GM18526 (cell line): ENCODE measurements around the gene SUV39H1.
A peak's percentile ranks its signal among the peaks of the same experiment; 100 is the strongest.

Experiments used
- POLR2A ChIP-seq: IDR thresholded peaks from 3 replicates; pipeline ENCODE4 v1.6.1; 2011; ENCODE audit not compliant: insufficient read length; ENCODE audit errors: extremely low read depth

SUV39H1 gene, protein sequence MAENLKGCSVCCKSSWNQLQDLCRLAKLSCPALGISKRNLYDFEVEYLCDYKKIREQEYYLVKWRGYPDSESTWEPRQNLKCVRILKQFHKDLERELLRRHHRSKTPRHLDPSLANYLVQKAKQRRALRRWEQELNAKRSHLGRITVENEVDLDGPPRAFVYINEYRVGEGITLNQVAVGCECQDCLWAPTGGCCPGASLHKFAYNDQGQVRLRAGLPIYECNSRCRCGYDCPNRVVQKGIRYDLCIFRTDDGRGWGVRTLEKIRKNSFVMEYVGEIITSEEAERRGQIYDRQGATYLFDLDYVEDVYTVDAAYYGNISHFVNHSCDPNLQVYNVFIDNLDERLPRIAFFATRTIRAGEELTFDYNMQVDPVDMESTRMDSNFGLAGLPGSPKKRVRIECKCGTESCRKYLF

DNA sequence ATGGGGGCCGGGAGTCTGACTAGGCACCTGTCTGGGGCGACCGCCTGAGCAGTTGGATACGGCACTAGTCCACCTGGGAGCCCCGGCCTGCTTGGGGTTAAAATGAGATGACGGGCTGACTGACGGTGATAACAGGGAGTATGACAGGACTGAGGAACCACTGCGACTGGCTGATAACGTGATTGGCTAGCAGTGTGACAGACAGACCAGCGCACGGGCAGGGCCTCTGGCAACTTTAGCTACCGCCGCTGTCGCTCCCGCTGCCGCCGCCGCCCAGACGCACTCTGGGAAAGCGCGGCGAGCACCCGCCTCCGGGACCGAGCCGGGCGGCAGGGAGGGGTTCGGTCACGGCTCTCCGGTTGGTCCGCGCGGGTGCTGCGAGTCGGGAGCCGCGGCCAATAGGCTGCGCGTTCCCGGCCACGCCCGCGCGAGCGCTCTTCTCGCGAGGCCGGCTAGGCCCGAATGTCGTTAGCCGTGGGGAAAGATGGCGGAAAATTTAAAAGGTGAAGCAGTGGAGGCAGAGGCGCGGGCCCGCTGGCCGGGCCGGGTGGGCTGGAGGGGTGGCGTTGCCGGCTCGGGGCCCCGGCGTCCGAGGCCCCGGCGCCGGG is at the start of gene SUV39H1:
TSS of gene SUV39H1 (plus strand) at position 434 of the 608 bp plus-strand sequence. CDS start at position 485, 51 bp downstream.
- TF ChIP-seq POLR2A = peak; percentile 76

DNA sequence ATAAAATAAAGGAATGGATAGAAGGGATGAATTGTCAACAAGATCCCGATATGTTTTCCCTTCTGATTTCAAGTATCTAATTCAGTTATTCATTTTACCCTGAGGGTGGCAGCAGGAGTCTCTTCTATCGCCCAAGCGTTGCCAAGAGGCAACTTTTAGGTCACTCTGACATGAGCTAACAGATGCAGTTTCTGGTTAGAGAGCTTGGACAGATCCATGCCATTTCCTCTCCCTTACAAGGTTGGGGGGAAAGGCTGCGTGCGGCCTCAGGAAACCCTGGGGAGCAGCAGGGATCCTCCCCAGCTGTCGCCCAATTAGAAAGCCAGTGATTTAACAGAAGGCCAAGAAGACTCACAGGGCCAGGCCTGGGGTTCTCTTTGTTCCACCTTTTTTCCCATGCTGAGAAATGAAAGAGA is 48.2 kb upstream of the SUV39H1 start:
- TF ChIP-seq POLR2A = no peak

DNA sequence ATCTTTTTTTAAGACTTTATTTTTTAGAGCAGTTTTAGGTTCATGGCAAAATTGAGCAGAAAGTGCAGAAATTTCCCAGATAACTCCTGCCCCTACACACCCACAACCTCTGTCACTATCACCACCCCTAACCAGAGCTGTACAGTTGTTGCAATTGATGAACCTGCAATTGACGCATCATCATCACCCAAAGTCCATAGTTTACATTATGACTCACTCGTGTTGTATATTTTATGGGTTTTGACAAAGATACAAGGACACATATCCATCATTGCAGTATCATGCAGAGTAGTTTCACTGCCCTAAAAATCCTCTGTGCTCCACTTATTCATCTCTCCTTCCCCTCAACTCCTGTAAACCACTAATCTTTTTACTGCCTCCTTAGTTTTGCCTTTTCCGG is 47.4 kb upstream of the SUV39H1 start:
- TF ChIP-seq POLR2A = no peak

DNA sequence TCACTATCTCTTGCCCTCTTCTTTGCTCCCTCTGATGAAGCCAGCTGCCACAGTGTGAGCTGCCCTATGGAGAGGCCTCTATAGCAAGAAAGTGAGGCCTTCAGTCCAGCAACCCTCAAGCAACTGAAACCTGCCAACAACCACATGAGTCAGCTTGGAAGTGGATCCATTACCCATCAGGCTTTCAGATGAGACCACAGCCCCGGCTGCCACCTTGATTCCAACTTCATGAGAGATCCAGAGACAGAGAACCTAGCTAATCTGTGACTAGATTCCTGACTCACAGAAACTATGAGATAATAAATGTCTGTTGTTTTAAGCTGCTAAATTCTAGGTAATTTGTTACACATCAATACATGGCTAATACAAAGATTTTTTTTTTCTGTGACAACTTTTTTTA is 33.3 kb upstream of the SUV39H1 start:
- TF ChIP-seq POLR2A = no peak

DNA sequence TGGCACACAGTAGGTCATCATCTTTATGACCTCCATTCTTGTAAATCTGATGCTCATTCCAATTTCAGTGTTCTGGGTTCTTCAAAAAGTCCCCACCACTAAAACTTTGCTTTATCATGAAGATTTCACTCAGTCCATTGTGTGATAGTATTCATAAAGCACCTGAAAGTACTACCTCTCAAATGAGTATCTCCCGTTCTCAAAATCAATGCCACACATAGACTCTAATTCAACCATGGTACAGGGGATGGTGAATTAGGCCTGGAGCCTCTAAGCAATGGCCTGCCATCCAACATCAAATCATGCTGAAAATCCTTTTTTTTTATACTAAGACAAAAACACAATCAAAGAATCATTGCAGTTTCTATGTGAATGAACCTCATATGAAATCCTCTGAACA is 32.4 kb upstream of the SUV39H1 start:
- TF ChIP-seq POLR2A = no peak

DNA sequence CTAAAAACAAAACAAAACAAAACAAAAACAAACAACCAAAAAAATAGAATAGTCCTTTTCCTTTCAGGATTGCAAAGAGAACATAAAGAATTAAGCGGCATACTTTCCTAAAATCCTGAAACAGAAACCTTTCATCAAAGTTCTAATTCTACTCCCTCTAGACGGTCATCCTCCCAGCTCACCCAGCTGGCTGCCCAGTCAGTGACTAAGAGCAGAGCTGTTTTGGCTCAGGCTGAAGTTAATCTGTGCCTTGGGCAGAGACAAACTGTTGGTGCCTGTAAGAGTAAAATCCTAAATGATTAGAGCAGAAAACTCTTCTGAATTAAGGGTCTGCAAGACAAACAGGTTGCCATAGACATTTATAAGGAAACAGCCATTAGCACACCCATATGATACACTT is 30.5 kb upstream of the SUV39H1 start:
- TF ChIP-seq POLR2A = no peak

DNA sequence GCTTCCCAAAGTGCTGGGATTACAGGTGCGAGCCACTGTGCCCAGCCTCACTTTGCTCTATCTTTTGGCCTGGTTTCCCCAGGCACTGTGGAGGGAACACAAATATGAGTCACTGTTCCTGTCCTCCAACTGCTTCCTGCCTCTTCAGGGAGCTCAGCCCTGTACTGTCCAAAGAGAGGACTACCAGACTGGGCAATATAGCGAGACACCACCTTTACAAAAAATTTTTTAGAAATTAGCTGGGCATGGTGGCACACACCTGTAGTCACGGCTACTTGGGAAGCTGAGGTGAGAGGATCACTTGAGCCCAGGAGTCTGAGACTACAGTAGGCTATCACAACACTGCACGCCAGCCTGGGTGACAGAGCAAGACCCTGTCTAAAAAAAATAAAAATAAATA is 29.9 kb upstream of the SUV39H1 start:
- TF ChIP-seq POLR2A = no peak

DNA sequence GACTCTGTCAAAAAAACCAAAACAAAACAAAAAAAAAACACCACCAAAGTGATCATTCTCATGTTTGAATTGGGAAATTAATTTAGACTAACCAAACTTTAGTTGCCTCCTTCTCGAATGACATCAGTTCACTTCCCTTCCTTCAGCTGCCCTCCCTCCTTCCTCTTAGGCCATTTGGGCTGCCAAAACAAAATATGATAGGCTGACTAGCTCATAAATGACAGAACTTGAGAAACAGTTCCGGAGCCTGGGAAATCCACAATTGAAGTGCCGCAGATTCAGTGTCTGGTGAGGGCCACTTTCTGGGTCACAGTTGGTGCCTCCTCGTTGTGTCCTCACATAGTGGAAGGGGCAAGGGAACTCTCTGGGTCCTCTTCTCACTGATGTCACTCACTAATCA is 29.0 kb upstream of the SUV39H1 start:
- no peak for TF ChIP-seq POLR2A

DNA sequence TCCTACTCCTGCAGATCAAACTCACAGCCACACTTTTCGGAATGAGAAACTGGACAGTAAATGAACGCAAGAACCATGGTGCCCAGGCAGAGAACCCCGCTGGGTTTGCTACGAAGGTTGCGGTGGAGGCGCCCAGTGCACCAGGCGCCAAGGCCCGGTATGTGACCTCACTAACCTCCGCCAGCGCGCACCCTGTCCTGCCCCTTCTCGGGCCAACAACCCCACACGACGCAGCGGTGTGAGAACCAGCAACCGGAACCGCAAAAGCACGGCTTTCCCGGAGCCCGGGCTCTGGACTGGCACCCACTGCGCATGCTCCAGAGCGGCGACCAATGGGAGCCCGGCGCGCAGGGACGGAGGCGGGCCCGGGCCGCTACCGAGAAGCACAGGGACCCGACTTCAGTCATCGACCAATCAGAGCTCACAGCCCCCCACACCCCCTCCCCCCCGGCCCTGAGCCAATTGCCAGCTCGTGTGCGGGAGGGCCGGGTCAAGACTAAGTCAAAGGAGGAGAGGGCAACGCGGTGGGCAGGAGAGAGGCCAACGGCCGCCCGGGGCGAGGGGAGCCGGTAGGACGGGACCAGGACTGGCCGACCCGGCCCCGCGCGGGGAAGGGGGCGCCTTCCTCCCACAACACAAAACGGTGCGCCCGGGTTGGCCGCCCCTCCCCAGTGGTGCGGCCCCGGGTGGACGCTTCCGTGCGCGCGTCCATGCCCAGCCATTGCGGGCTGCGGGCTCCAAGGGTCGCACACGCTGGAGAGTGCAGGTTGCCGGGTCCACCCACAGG is 20.2 kb upstream of the SUV39H1 start:
- TF ChIP-seq POLR2A = peak; percentile 67

DNA sequence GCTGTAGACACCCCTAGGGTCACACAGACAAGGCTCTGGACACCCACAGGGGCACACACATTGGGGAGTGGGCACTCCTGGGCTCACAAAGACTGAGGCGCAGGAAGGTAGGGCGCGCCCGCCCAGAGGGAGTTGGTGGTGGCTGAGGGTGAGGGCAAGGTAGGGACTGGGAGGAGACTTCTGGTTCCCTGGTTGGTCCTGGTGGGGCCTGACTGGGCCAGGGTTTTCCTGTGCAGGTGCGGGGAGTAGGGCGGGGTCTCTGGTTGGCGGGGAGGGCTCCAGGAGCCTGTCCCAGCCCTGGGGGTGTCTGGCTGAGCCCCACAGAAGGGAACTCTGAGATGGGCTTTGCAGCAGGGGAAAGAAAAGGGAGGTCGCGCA is 19.7 kb upstream of the SUV39H1 start:
- peak; percentile 6 for TF ChIP-seq POLR2A

DNA sequence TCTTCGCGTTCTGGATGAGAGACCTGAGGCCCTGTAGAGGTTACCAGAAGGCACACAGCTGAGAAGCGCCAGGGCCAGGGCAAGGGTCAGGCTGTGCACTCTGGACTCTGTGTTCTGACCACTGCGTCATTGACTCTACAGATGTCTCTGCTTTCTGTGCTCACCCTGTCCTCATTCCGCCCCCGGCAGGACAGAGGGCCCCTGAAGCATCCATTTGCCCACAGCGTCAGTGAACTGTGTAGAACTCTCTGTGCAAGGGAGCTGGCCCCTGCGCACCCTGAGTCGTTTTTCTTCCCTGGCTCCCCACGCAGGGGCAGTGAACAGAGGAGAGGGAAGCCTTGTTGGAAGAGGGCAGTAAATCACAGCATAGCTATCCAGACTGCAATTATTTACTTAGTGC is 19.0 kb upstream of the SUV39H1 start:
- TF ChIP-seq POLR2A = no peak

DNA sequence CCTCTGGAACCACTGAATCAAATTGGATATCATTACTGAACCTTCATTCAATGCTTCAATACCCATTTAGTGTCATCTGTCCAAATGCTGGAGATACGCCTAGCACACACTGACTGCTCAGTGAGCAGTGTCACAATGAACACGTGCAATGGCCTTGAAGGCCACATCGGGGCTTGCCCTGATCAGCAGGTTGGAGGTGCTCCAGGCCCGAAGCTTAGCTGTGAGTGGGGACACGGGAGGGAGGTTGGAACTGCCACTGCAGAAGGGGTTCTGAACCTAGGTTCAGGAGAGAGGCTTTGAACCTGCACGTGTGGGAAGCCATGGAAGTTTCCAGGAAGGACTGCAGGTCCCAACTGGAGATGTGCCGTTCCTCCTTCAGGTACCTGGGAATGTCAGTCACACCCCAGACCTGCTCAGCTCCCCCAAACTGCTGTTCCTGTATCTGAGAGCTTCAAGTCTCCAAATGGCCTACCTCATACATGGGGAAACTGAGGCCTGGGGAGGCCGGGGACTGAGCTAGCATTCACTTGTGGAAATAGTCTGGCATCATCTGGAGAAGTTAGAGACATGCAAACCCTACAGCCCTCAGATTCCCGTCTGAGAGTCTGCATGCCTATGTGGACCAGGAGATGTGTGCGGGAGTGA is 14.9 kb upstream of the SUV39H1 start:
- TF ChIP-seq POLR2A = no peak

DNA sequence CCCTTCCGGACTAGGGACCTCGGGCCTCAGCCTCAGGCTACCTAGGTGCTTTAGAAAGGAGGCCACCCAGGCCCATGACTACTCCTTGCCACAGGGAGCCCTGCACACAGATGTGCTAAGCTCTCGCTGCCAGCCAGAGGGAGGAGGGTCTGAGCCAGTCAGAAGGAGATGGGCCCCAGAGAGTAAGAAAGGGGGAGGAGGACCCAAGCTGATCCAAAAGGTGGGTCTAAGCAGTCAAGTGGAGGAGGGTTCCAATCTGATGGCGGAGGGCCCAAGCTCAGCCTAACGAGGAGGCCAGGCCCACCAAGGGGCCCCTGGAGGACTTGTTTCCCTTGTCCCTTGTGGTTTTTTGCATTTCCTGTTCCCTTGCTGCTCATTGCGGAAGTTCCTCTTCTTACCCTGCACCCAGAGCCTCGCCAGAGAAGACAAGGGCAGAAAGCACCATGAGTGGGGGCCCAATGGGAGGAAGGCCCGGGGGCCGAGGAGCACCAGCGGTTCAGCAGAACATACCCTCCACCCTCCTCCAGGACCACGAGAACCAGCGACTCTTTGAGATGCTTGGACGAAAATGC is 13.0 kb upstream of the SUV39H1 start, which contains the start of gene WAS:
TSS of gene WAS (plus strand) at position 389 of the 572 bp plus-strand sequence. CDS start at position 444, 55 bp downstream.
- peak; percentile 59 for TF ChIP-seq POLR2A

DNA sequence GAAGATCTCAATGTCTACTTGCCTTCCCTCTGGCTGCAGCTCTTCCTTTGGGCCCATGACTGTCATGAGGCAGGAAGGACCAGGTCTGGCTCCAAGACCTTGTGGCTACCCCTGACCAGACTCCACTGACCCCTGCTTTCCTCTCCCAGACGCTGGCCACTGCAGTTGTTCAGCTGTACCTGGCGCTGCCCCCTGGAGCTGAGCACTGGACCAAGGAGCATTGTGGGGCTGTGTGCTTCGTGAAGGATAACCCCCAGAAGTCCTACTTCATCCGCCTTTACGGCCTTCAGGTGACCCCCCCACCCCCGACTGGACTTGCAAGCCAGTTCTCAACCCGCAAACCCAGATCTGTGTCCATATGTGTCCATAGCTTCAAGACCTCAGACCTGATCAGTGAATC is 12.4 kb upstream of the SUV39H1 start:
- no peak for TF ChIP-seq POLR2A

DNA sequence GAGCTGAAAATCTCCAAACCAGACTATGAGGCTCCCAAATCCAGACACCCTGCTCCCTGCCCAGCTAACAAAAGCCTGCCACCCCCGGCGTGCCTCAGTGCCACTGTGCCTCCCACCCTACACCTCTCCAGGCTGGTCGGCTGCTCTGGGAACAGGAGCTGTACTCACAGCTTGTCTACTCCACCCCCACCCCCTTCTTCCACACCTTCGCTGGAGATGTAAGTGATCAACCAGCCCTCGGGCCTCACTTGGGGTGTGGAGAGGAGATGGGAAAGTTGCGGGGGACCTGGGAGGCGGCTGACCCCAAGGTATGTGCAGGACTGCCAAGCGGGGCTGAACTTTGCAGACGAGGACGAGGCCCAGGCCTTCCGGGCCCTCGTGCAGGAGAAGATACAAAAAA is 11.1 kb upstream of the SUV39H1 start:
- TF ChIP-seq POLR2A = no peak
